ENCODE results near the gene SRSF3.

GRCh38 chr6:36594029-36594815 lies at the start of gene SRSF3:
- TF ChIP-seq EZH2phosphoT487 (IDR thresholded peaks at IDR 0.05; ENCODE audit: borderline replicate concordance, low read length), result no peak
- TF ChIP-seq, protein P1, sequence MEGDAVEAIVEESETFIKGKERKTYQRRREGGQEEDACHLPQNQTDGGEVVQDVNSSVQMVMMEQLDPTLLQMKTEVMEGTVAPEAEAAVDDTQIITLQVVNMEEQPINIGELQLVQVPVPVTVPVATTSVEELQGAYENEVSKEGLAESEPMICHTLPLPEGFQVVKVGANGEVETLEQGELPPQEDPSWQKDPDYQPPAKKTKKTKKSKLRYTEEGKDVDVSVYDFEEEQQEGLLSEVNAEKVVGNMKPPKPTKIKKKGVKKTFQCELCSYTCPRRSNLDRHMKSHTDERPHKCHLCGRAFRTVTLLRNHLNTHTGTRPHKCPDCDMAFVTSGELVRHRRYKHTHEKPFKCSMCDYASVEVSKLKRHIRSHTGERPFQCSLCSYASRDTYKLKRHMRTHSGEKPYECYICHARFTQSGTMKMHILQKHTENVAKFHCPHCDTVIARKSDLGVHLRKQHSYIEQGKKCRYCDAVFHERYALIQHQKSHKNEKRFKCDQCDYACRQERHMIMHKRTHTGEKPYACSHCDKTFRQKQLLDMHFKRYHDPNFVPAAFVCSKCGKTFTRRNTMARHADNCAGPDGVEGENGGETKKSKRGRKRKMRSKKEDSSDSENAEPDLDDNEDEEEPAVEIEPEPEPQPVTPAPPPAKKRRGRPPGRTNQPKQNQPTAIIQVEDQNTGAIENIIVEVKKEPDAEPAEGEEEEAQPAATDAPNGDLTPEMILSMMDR (conservative IDR thresholded peaks at IDR 0.05; ENCODE audit: low read depth, low read length), result no peak; the same call in 1 of the 2 replicates
